Neuronal stem cell (in vitro differentiated cells): ENCODE measurements around the gene CUX1.

ENCODE experiments used
- DNase-seq: peaks from one replicate; pipeline ENCODE4 v3.0.0-alpha.2; 2013; ENCODE audit warnings: low spot score
- H2AFZ ChIP-seq: one replicate; pipeline ENCODE4 v1.6.1; 2013; ENCODE audit warnings: mild to moderate bottlenecking, low read length, inconsistent platforms
- H2AK5ac ChIP-seq: 2 replicates; pipeline ENCODE4 v1.6.1; 2013; ENCODE audit warnings: low read depth, mild to moderate bottlenecking, inconsistent platforms, low read length, moderate library complexity, mixed read lengths
- H2BK120ac ChIP-seq: 2 replicates; pipeline ENCODE4 v1.6.1; 2013; ENCODE audit warnings: low read depth, mild to moderate bottlenecking, inconsistent platforms, low read length, moderate library complexity, mixed read lengths
- H2BK12ac ChIP-seq: one replicate; pipeline ENCODE4 v1.6.1; 2013; ENCODE audit warnings: low read length, inconsistent platforms
- H2BK15ac ChIP-seq: 2 replicates; pipeline ENCODE4 v1.6.1; 2013; ENCODE audit warnings: mild to moderate bottlenecking, low read length, inconsistent platforms, mixed read lengths
- H2BK5ac ChIP-seq: one replicate; pipeline ENCODE4 v1.6.1; 2013; ENCODE audit warnings: inconsistent platforms, mild to moderate bottlenecking, low read length, moderate library complexity
- H3K14ac ChIP-seq: one replicate; pipeline ENCODE4 v1.6.1; 2013; ENCODE audit warnings: low read length, inconsistent platforms
- H3K18ac ChIP-seq: 2 replicates; pipeline ENCODE4 v1.6.1; 2013; ENCODE audit warnings: low read length, inconsistent platforms
- H3K23ac ChIP-seq: 2 replicates; pipeline ENCODE4 v1.6.1; 2013; ENCODE audit warnings: low read depth, mild to moderate bottlenecking, mixed read lengths, low read length, inconsistent platforms; ENCODE audit not compliant: poor library complexity
- H3K27ac ChIP-seq: replicated peaks from 3 replicates; pipeline ENCODE4 v1.5.1; 2013; ENCODE audit warnings: low read length, inconsistent platforms
- H3K27me3 ChIP-seq, 3 experiments: 2 replicates each; pipeline ENCODE4 v1.6.1; 2013; ENCODE audit warnings: low read length in 3 of 3, mild to moderate bottlenecking in 2 of 3, inconsistent platforms in 1 of 3, low read depth in 1 of 3, mixed read lengths in 1 of 3, moderate library complexity in 1 of 3; ENCODE audit not compliant: control insufficient read depth in 3 of 3, insufficient read depth in 3 of 3
- H3K36me3 ChIP-seq, 2 donors: replicated peaks in 1 of 2; 2 replicates each; pipeline ENCODE4 v1.6.1; 2013; ENCODE audit warnings: low read length in 2 of 2; ENCODE audit not compliant: control insufficient read depth in 2 of 2, insufficient read depth in 2 of 2
- H3K4ac ChIP-seq: 2 replicates; pipeline ENCODE4 v1.6.1; 2013; ENCODE audit warnings: inconsistent platforms, mild to moderate bottlenecking, low read length, moderate library complexity
- H3K4me1 ChIP-seq, 2 donors: 1 replicate in 1 of 2; 2 replicates in 1 of 2; pipeline ENCODE4 v1.6.1; 2013; ENCODE audit warnings: low read length in 2 of 2, low read depth in 1 of 2; ENCODE audit not compliant: control insufficient read depth in 2 of 2, insufficient read depth in 1 of 2
- H3K4me2 ChIP-seq: one replicate; pipeline ENCODE4 v1.6.1; 2013; ENCODE audit warnings: mild to moderate bottlenecking, low read length, inconsistent platforms; ENCODE audit not compliant: insufficient read depth, poor library complexity, severe bottlenecking
- H3K4me3 ChIP-seq, 2 donors: 2 replicates each; pipeline ENCODE4 v1.5.1; 2013; ENCODE audit warnings: low read length in 2 of 2, mild to moderate bottlenecking in 2 of 2, inconsistent platforms in 1 of 2, moderate library complexity in 1 of 2
- H3K79me1 ChIP-seq: one replicate; pipeline ENCODE4 v1.6.1; 2013; ENCODE audit warnings: low read depth, mild to moderate bottlenecking, inconsistent platforms, low read length, moderate library complexity
- H3K9ac ChIP-seq: one replicate; pipeline ENCODE4 v1.6.1; 2013; ENCODE audit warnings: mild to moderate bottlenecking, low read depth, low read length, inconsistent platforms; ENCODE audit not compliant: poor library complexity
- H3K9me3 ChIP-seq, 2 donors: replicated peaks in 1 of 2; 2 replicates each; pipeline versions ENCODE3 to v1.6.1; 2013; ENCODE audit warnings: low read length in 2 of 2, mild to moderate bottlenecking in 2 of 2, inconsistent platforms in 1 of 2, low read depth in 1 of 2, mixed read lengths in 1 of 2, moderate library complexity in 1 of 2; ENCODE audit not compliant: control insufficient read depth in 2 of 2, insufficient read depth in 1 of 2
- H4K8ac ChIP-seq: one replicate; pipeline ENCODE4 v1.6.1; 2013; ENCODE audit warnings: low read depth, mild to moderate bottlenecking, inconsistent platforms, low read length, moderate library complexity
- H4K91ac ChIP-seq: one replicate; pipeline ENCODE4 v1.6.1; 2013; ENCODE audit warnings: low read length, low read depth, mild to moderate bottlenecking, inconsistent platforms; ENCODE audit not compliant: poor library complexity
- WGBS, 2 donors: extraction: QIAGEN DNeasy Blood & Tissue Kit; methylation state at CpG; one replicate each; pipeline ENCODE4 v1.1.7; 2013; ENCODE audit warnings: missing lambda C conversion rate in 2 of 2, mixed read lengths in 1 of 2; ENCODE audit not compliant: insufficient read length in 2 of 2, insufficient replicate concordance in 1 of 2; ENCODE audit errors: extremely low coverage in 2 of 2; 5-methylcytosine and 5-hydroxymethylcytosine counted together

The CUX1 gene

DNA sequence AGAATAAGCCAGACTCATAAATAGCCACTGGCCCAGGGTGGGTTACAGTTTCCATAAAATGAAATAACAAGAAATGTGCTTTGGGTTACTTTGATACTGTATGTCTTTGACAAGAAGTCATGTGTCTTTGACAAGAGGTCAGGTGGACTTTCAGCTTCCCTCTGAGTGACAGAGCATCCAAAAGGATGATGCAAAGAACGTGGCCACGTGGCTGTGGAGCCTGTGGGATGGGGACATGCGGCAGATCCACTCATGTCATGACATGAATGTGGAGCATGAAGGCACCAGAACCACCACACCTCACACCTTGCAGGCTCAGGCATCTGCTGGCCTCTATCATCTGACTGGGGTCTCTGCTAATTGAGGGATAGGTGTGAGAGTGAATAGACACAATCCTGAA lies 37.1 kb upstream of the CUX1 start:
- Histone ChIP-seq H3K27me3 (peaks cover 0 to 14% (median 0%) of the 10 kb centered on the region in 3 experiments), H3K4me3 (no peak overlapping the region), H2BK120ac (no peak overlapping the region), H4K8ac (no peak overlapping the region), H3K27ac (no peak overlapping the region), H2AK5ac (no peak overlapping the region), H3K4me2 (no peak overlapping the region), H4K91ac (no peak overlapping the region), H3K18ac (peak overlapping the region; percentile 60), H3K79me1 (no peaks in the 10 kb centered on the region), H2BK5ac (no peak overlapping the region), H3K9me3 (no peaks in the 10 kb centered on the region), H3K36me3 (no peaks in the 10 kb centered on the region), H2BK15ac (no peak overlapping the region), H3K9ac (no peak overlapping the region), H3K14ac (no peak overlapping the region), H2BK12ac (no peak overlapping the region), H3K4ac (peak overlapping the region; percentile 68), H2AFZ (no peak overlapping the region), H3K23ac (peak overlapping the region; percentile 90), H3K4me1 (peaks cover 0 to 2% of the 10 kb centered on the region in 2 donors)
- no CpG with 5 or more reads among the region's 3 CpGs for WGBS, 2 donors
- DNase-seq = no peak

- Histone ChIP-seq H3K14ac (no peak overlapping the region), H3K9ac (no peak overlapping the region), H2BK15ac (no peak overlapping the region), H3K4ac (no peak overlapping the region), H2AK5ac (no peak overlapping the region), H3K4me2 (no peak overlapping the region), H3K23ac (no peak overlapping the region), H2BK5ac (no peak overlapping the region), H3K18ac (no peak overlapping the region), H3K27ac (no peak overlapping the region), H3K79me1 (no peaks in the 10 kb centered on the region), H2AFZ (no peak overlapping the region), H3K4me3 (no peak overlapping the region), H3K27me3 (peaks cover 0 to 9% (median 0%) of the 10 kb centered on the region in 3 experiments), H2BK12ac (no peak overlapping the region), H3K4me1 (peaks cover 0 to 2% of the 10 kb centered on the region in 2 donors), H4K91ac (no peak overlapping the region), H3K9me3 (no peaks in the 10 kb centered on the region), H3K36me3 (no peaks in the 10 kb centered on the region), H4K8ac (no peak overlapping the region), H2BK120ac (no peak overlapping the region)
- WGBS, 2 donors = no CpG with 5 or more reads among the region's 8 CpGs
- DNase-seq = no peak
These were observed 36.0 kb upstream of the CUX1 start for GRCh38 chr7:101781439-101781838.

GRCh38 chr7:101782476-101782875 lies 35.0 kb upstream of the CUX1 start:
- Histone ChIP-seq H3K4me2 (no peak overlapping the region), H3K36me3 (no peaks in the 10 kb centered on the region), H2BK120ac (no peak overlapping the region), H2BK15ac (no peak overlapping the region), H3K18ac (no peak overlapping the region), H3K14ac (no peak overlapping the region), H2BK5ac (no peak overlapping the region), H3K9ac (no peak overlapping the region), H3K27ac (no peak overlapping the region), H2AFZ (no peak overlapping the region), H3K79me1 (no peaks in the 10 kb centered on the region), H3K23ac (no peak overlapping the region), H3K4ac (no peak overlapping the region), H4K91ac (no peak overlapping the region), H3K4me1 (peaks cover 0 to 2% of the 10 kb centered on the region in 2 donors), H4K8ac (no peak overlapping the region), H3K4me3 (no peak overlapping the region), H3K9me3 (no peaks in the 10 kb centered on the region), H2BK12ac (no peak overlapping the region), H3K27me3 (peaks cover 0 to 1% (median 0%) of the 10 kb centered on the region in 3 experiments), H2AK5ac (no peak overlapping the region)
- WGBS, 2 donors = no CpG with 5 or more reads among the region's 3 CpGs
- no peak for DNase-seq

DNA sequence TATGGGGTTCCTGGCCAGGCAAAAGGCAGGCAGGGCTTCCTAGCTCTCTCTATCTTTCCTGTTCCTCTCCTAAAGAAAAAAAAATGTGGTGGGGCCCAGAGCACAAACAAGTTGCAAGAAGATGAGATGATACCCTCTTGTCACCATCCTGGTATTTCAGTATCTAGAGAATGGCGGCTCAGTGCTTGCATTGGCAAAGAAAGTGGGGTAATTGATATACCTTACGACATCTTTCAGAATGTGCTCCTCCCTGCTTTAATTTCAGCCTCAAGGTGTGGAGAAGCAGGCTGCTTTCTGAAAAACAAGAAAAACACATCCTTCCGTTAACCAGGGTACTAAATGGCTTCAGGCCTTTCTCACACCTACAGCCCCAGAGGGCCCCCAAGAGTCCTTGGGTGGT lies 34.5 kb upstream of the CUX1 start:
- no peak overlapping the region for H3K4me2 ChIP-seq

More for the DNA sequence above, 34.5 kb upstream of the CUX1 start:
- H3K18ac ChIP-seq = no peak overlapping the region
- H3K9ac ChIP-seq = no peak overlapping the region
- peaks cover 0 to 2% of the 10 kb centered on the region in 2 donors for H3K4me1 ChIP-seq
- no peaks in the 10 kb centered on the region for H3K36me3 ChIP-seq
- H3K23ac ChIP-seq = no peak overlapping the region
- H2BK12ac ChIP-seq = no peak overlapping the region
- H2AK5ac ChIP-seq = no peak overlapping the region
- no peak overlapping the region for H2BK5ac ChIP-seq
- no peak overlapping the region for H2BK120ac ChIP-seq
- H4K8ac ChIP-seq = no peak overlapping the region
- no peak overlapping the region for H3K27ac ChIP-seq
- no CpG with 5 or more reads among the region's 3 CpGs for WGBS, 2 donors
- no peak overlapping the region for H2BK15ac ChIP-seq
- H3K4me3 ChIP-seq = no peak overlapping the region
- no peaks in the 10 kb centered on the region for H3K79me1 ChIP-seq
- no peak overlapping the region for H3K4ac ChIP-seq
- no peak overlapping the region for H4K91ac ChIP-seq
- no peak for DNase-seq
- no peaks in the 10 kb centered on the region for H3K27me3 ChIP-seq
- H3K9me3 ChIP-seq = no peaks in the 10 kb centered on the region
- no peak overlapping the region for H3K14ac ChIP-seq
- H2AFZ ChIP-seq = no peak overlapping the region
